ENCODE results near the gene LRPAP1. TPM values are rescaled to one million over a fixed set of nuclear protein-coding genes. Genes with fewer than 3 reads are reported as not detected.
A peak's percentile ranks its signal among the peaks of the same experiment; 100 is the strongest.

The LRPAP1 gene
- total RNA-seq, 2 donors from 2014 or later = 256 to 321 TPM

GRCh38 chr4:3517731-3518510, 14.3 kb downstream of the LRPAP1 start:
- Histone ChIP-seq H3K36me3 (peaks cover 99% of the 10 kb centered on the region), H3K9me3 (no peaks in the 10 kb centered on the region), H3K4me3 (no peak overlapping the region), H3K27me3 (no peaks in the 10 kb centered on the region), H3K4me1 (no peaks in the 10 kb centered on the region), H3K27ac (no peak overlapping the region)
- no peak for DNase-seq (ENCODE audit: low spot score)
- no peak for TF ChIP-seq CTCF (IDR thresholded peaks at IDR 0.05)

- no peaks in the 10 kb centered on the region for H3K27me3 ChIP-seq
- DNase-seq (ENCODE audit: low spot score) = no peak
- H3K9me3 ChIP-seq = no peaks in the 10 kb centered on the region
- TF ChIP-seq CTCF (IDR thresholded peaks at IDR 0.05) = no peak
- no peak overlapping the region for H3K27ac ChIP-seq
- H3K4me1 ChIP-seq = no peaks in the 10 kb centered on the region
- H3K4me3 ChIP-seq = no peak overlapping the region
- peaks cover 99% of the 10 kb centered on the region for H3K36me3 ChIP-seq
Observed at GRCh38 chr4:3516836-3517730, 15.1 kb downstream of the LRPAP1 start.

GRCh38 chr4:3516061-3516835, 16.0 kb downstream of the LRPAP1 start:
- H3K9me3 ChIP-seq = no peaks in the 10 kb centered on the region
- DNase-seq (ENCODE audit: low spot score) = no peak
- no peak for TF ChIP-seq CTCF (IDR thresholded peaks at IDR 0.05)
- H3K27me3 ChIP-seq = no peaks in the 10 kb centered on the region
- H3K36me3 ChIP-seq = peaks cover 98% of the 10 kb centered on the region
- H3K27ac ChIP-seq = no peak overlapping the region
- no peak overlapping the region for H3K4me3 ChIP-seq
- no peaks in the 10 kb centered on the region for H3K4me1 ChIP-seq

- Histone ChIP-seq H3K27me3 (no peaks in the 10 kb centered on the region), H3K36me3 (peaks cover 98% of the 10 kb centered on the region), H3K9me3 (no peaks in the 10 kb centered on the region), H3K4me3 (no peak overlapping the region), H3K4me1 (no peaks in the 10 kb centered on the region), H3K27ac (no peak overlapping the region)
- no peak for DNase-seq (ENCODE audit: low spot score)
- no peak for TF ChIP-seq CTCF (IDR thresholded peaks at IDR 0.05)
Observed at GRCh38 chr4:3515646-3516045, 16.6 kb downstream of the LRPAP1 start.

GRCh38 chr4:3514806-3515501, 17.3 kb downstream of the LRPAP1 start:
- no peak for DNase-seq (ENCODE audit: low spot score)
- Histone ChIP-seq H3K27ac (no peak overlapping the region), H3K4me1 (no peaks in the 10 kb centered on the region), H3K36me3 (peaks cover 99% of the 10 kb centered on the region), H3K9me3 (no peaks in the 10 kb centered on the region), H3K27me3 (no peaks in the 10 kb centered on the region), H3K4me3 (no peak overlapping the region)
- TF ChIP-seq CTCF (IDR thresholded peaks at IDR 0.05) = peak in 1 of 2 donors; percentile 43
